KMS-11 (cell line): ENCODE results near the gene NCOA1.

ENCODE experiments used
- H2AFZ ChIP-seq: fragments of 200-600 bp; sonication (generic); 2 replicates; pipeline ENCODE4 v1.6.1; 2016; ENCODE audit warnings: antibody characterized with exemption, mixed run types, low read depth
- H3K27ac ChIP-seq: fragments of 200-600 bp; sonication (generic); 2 replicates; pipeline ENCODE4 v1.6.1; 2016; ENCODE audit warnings: mild to moderate bottlenecking, mixed run types
- H3K27me3 ChIP-seq: fragments of 200-600 bp; sonication (generic); 2 replicates; pipeline ENCODE4 v1.6.1; 2017; ENCODE audit warnings: mild to moderate bottlenecking, low read depth, mixed run types, moderate library complexity; ENCODE audit not compliant: insufficient read depth
- H3K36me3 ChIP-seq: fragments of 200-600 bp; sonication (generic); 2 replicates; pipeline ENCODE4 v1.6.1; 2017; ENCODE audit warnings: mild to moderate bottlenecking, mixed run types; ENCODE audit not compliant: insufficient read depth
- H3K4me1 ChIP-seq: fragments of 200-600 bp; sonication (generic); 2 replicates; pipeline ENCODE4 v1.6.1; 2016; ENCODE audit warnings: mild to moderate bottlenecking, low read depth, mixed run types; ENCODE audit not compliant: poor library complexity, severe bottlenecking
- H3K4me2 ChIP-seq: fragments of 200-600 bp; sonication (generic); 2 replicates; pipeline ENCODE4 v1.7.0; 2016; ENCODE audit warnings: mild to moderate bottlenecking, mixed run types
- H3K4me3 ChIP-seq: fragments of 200-600 bp; sonication (generic); IDR thresholded peaks from 2 replicates; pipeline ENCODE4 v1.6.1; 2017; ENCODE audit warnings: low read depth, low read length, mixed read lengths; ENCODE audit not compliant: insufficient read depth
- H3K79me2 ChIP-seq: fragments of 200-600 bp; sonication (generic); 2 replicates; pipeline ENCODE4 v1.6.1; 2016; ENCODE audit warnings: low read depth, mixed run types; ENCODE audit not compliant: insufficient read depth
- H3K9ac ChIP-seq: fragments of 200-600 bp; sonication (generic); 2 replicates; pipeline ENCODE4 v1.6.1; 2016; ENCODE audit warnings: mild to moderate bottlenecking, mixed run types
- H4K20me1 ChIP-seq: fragments of 200-600 bp; sonication (generic); 2 replicates; pipeline ENCODE4 v1.6.1; 2016; ENCODE audit warnings: mild to moderate bottlenecking, mixed run types; ENCODE audit not compliant: insufficient read depth
- CTCF ChIP-seq: fragments of 200-600 bp; sonication (generic); conservative IDR thresholded peaks from 2 replicates; pipeline ENCODE4 v1.6.1; 2017; ENCODE audit warnings: low read depth, mild to moderate bottlenecking, antibody characterized with exemption, low read length, moderate library complexity, mixed read lengths

Gene NCOA1

GRCh38 chr2:24559473-24560113, 68.5 kb downstream of the NCOA1 start:
- H3K9ac ChIP-seq: no peak overlapping the region

GRCh38 chr2:24565537-24565936, 74.5 kb downstream of the NCOA1 start:
- Histone ChIP-seq H2AFZ (no peak overlapping the region), H3K4me2 (no peak overlapping the region), H4K20me1 (no peaks in the 10 kb centered on the region), H3K27me3 (no peaks in the 10 kb centered on the region), H3K27ac (no peak overlapping the region), H3K79me2 (no peaks in the 10 kb centered on the region), H3K4me3 (no peak overlapping the region), H3K4me1 (no peaks in the 10 kb centered on the region), H3K36me3 (no peaks in the 10 kb centered on the region), H3K9ac (no peak overlapping the region)
- TF ChIP-seq CTCF: no peak

More at GRCh38 chr2:24559473-24560113, 68.5 kb downstream of the NCOA1 start:
- Histone ChIP-seq H3K27me3 (no peaks in the 10 kb centered on the region), H3K4me2 (no peak overlapping the region), H4K20me1 (no peaks in the 10 kb centered on the region), H3K4me1 (no peaks in the 10 kb centered on the region), H3K36me3 (no peaks in the 10 kb centered on the region), H3K27ac (no peak overlapping the region), H3K79me2 (no peaks in the 10 kb centered on the region), H3K4me3 (no peak overlapping the region), H2AFZ (no peak overlapping the region)
- no peak for TF ChIP-seq CTCF

GRCh38 chr2:24566209-24566608, 75.2 kb downstream of the NCOA1 start:
- H3K9ac ChIP-seq: no peak overlapping the region
- no peaks in the 10 kb centered on the region for H3K79me2 ChIP-seq
- no peaks in the 10 kb centered on the region for H3K27me3 ChIP-seq
- TF ChIP-seq CTCF: no peak
- H3K36me3 ChIP-seq: no peaks in the 10 kb centered on the region
- no peaks in the 10 kb centered on the region for H4K20me1 ChIP-seq
- no peak overlapping the region for H3K4me3 ChIP-seq
- H3K4me2 ChIP-seq: no peak overlapping the region
- H2AFZ ChIP-seq: no peak overlapping the region
- no peak overlapping the region for H3K27ac ChIP-seq
- H3K4me1 ChIP-seq: no peaks in the 10 kb centered on the region

- Histone ChIP-seq H4K20me1 (no peaks in the 10 kb centered on the region), H3K79me2 (no peaks in the 10 kb centered on the region), H3K36me3 (no peaks in the 10 kb centered on the region), H3K27me3 (no peaks in the 10 kb centered on the region), H2AFZ (no peak overlapping the region), H3K4me1 (no peaks in the 10 kb centered on the region), H3K27ac (no peak overlapping the region), H3K4me3 (no peak overlapping the region), H3K4me2 (no peak overlapping the region), H3K9ac (no peak overlapping the region)
- TF ChIP-seq CTCF: no peak
Measured at GRCh38 chr2:24566630-24567029, 75.6 kb downstream of the NCOA1 start.
